ENCODE results near the gene VAV1.
A peak's percentile ranks its signal among the peaks of the same experiment; 100 is the strongest.
"Not testable (repeated sequence)": the region's sequence is repeated elsewhere in the genome, so short reads cannot be mapped to it uniquely, and the experiment has no call there.

Gene VAV1

GRCh38 chr19:6790194-6791128, 18.0 kb downstream of the VAV1 start:
- no peak for DNase-seq

GRCh38 chr19:6791237-6791636, 18.7 kb downstream of the VAV1 start:
- no peak for DNase-seq

GRCh38 chr19:6793411-6793810, 20.9 kb downstream of the VAV1 start:
- no peak for DNase-seq

- DNase-seq: no peak
These were observed 21.5 kb downstream of the VAV1 start for GRCh38 chr19:6793973-6794372.

GRCh38 chr19:6794686-6795431, 22.4 kb downstream of the VAV1 start:
- no peak for DNase-seq

- DNase-seq: no peak
These were observed 23.8 kb downstream of the VAV1 start for GRCh38 chr19:6796278-6796677.

- DNase-seq: no peak
These were observed 25.1 kb downstream of the VAV1 start for GRCh38 chr19:6797646-6798045.

GRCh38 chr19:6800160-6800790, 27.8 kb downstream of the VAV1 start:
- not testable (repeated sequence) for DNase-seq

- DNase-seq: no peak
These were observed 28.5 kb downstream of the VAV1 start for GRCh38 chr19:6800991-6801484.

- DNase-seq: peak; percentile 72
These were observed 29.1 kb downstream of the VAV1 start for GRCh38 chr19:6801485-6802086.

- DNase-seq: peak; percentile 11
These were observed 30.0 kb downstream of the VAV1 start for GRCh38 chr19:6802336-6803035.

GRCh38 chr19:6803036-6803404, 30.5 kb downstream of the VAV1 start:
- DNase-seq: no peak

GRCh38 chr19:6806488-6806887, 34.0 kb downstream of the VAV1 start:
- no peak for DNase-seq

GRCh38 chr19:6807291-6807690, 34.8 kb downstream of the VAV1 start:
- no peak for DNase-seq

- DNase-seq: no peak
These were observed 36.0 kb downstream of the VAV1 start for GRCh38 chr19:6808494-6808893.

GRCh38 chr19:6809262-6809661, 36.8 kb downstream of the VAV1 start:
- no peak for DNase-seq

- DNase-seq: no peak
These were observed 38.9 kb downstream of the VAV1 start for GRCh38 chr19:6811378-6811777.

- peak; percentile 72 for DNase-seq
These were observed 39.4 kb downstream of the VAV1 start for GRCh38 chr19:6811906-6812305.

- no peak for DNase-seq
These were observed 40.1 kb downstream of the VAV1 start for GRCh38 chr19:6812612-6813011.

GRCh38 chr19:6813659-6814058, 41.2 kb downstream of the VAV1 start:
- DNase-seq: no peak

GRCh38 chr19:6817179-6817578, 44.7 kb downstream of the VAV1 start:
- DNase-seq: no peak

- DNase-seq: no peak
These were observed 45.7 kb downstream of the VAV1 start for GRCh38 chr19:6818246-6818645.
